SH-SY5Y (cell line): ENCODE measurements around the gene ACADSB.
A peak's percentile ranks its signal among the peaks of the same experiment; 100 is the strongest.

Experiments used
- GATA2 ChIP-seq: IDR thresholded peaks from 2 replicates; pipeline ENCODE4 v1.6.1; 2011; ENCODE audit warnings: mild to moderate bottlenecking, low read depth, low read length
- GATA3 ChIP-seq: IDR thresholded peaks from 2 replicates; pipeline ENCODE4 v1.6.1; 2011; ENCODE audit warnings: low read depth, mild to moderate bottlenecking, low read length, moderate library complexity

Gene ACADSB

DNA sequence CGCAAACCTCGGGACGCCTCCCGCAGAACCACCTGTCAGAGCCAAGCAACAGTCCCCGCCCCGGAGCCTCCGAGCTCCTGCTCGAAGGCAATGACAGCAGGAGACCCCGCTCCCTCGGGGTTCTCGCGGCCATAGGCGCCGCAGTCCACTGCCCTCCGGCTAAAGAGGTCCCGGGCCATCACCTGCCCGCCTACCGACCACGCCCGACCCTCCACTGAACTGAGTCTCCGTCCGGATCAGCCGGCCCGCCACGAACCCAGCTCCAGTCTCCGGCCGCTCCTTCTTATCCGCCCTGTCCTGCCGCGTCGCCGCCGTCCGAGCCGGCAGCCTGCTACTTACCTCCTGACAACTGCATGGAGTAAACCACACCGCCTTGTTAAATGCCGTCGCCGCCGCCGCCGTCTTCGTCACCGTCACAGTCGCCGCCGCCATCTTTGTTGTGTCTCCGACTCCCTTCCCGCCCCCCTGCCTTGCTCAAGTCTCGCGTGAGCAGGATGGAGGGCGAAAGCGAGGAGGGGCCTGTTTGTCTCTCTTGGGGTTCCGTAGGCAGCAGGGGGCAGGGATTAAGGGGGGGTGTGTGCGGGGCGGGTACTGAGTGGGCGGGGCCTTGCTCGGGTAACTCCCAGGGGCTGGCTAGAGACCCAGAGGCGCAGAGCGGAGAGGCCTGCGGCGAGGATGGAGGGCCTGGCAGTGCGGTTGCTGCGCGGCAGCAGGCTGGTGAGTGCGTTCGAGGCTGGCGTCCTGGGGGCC, at the start of gene ACADSB, which contains the start of gene IKZF5:
Gene ACADSB, plus strand, starts transcription at position 652 of the 750 bp plus-strand sequence. Its CDS starts 24 bp downstream, at position 676.
Gene IKZF5, minus strand, starts transcription at position 441 of the 750 bp plus-strand sequence. CDS start 10,170 bp downstream, outside the sequence.
- TF ChIP-seq GATA2 (no peak), GATA3 (no peak)

DNA sequence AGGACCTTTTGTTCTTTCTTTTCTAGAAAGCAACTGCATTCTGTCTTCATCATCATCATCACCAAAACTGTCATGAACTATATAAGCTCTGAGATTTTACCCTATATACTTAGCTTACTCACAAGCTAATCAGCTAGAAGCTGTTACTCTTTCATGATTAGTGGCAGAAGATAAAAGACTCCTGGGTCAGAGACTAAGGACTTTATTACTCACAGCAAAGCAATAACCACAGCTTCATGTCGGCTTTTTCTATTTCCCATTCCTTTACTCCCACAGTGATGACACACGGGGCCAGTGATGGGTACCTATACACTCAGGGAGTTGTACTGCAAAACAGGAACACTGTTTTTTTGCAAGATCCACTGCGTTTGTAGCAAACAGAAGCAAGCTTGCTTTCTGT, 46.4 kb upstream of the ACADSB start:
- TF ChIP-seq GATA2 (no peak), GATA3 (no peak)

GRCh38 chr10:122966879-122967278, 41.9 kb upstream of the ACADSB start:
- TF ChIP-seq GATA2: no peak
- TF ChIP-seq GATA3: no peak

DNA sequence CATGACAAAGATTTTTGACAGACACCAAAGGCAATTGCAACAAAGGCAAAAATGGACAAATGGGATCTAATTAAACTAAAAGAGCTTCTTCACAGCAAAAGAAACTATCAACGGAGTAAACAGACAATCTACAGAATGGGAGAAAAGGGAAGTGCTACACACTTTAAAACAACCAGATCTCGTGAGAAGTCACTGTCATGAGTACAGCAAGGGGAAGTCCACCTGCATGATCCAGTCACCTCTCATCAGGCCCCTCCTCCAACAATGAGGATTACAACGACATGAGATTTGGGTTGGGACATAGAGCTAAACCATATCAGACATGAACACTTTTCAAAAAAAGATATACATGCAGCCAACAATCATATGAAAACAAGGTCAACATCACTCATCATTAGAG, 40.1 kb upstream of the ACADSB start:
- TF ChIP-seq GATA3 (no peak), GATA2 (no peak)

- TF ChIP-seq GATA2 (no peak), GATA3 (no peak)
These were observed 34.8 kb upstream of the ACADSB start for GRCh38 chr10:122974023-122974422.

- no peak for TF ChIP-seq GATA2
- TF ChIP-seq GATA3: no peak
These were observed 34.2 kb upstream of the ACADSB start for GRCh38 chr10:122974543-122975064.

DNA sequence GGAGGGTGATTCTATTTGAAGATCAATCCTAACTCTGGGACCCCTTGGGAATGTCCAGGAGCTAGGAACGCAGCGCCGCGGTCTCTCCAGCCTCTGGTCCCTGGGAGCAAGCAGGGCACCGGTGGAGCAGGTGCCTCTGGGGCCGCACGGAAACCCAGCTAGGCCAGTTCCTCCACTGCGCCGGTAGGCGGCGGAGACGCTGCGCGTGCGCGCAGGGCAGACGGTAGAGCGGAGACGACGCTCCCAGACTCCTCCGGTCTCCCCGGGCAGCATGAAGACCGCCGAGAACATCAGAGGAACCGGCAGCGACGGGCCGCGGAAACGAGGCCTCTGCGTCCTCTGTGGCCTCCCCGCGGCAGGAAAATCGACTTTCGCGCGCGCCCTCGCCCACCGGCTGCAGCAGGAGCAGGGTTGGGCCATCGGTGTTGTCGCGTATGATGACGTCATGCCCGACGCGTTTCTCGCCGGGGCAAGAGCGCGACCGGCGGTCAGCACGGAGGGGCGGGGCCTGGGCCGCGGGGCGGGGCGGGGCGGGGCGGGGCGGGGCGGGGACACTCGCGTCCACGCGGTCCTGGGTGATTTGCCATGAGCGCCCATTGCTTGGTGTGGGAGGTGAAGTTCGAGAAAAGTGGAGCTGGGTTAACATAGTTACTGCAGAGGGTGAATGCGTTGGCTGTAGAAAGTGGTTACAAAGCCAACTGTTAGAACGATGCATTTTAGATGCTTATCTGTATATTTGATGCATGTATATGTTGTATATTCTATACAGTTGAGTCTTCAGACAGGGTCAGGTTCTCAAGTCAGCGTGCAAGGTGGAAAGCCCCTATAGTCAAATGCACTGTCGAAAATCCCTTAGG, 28.4 kb upstream of the ACADSB start, which contains the start of gene PSTK:
Gene PSTK, plus strand, starts transcription at position 193 of the 857 bp plus-strand sequence. Its CDS starts 79 bp downstream, at position 272.
- TF ChIP-seq GATA2 (peak; percentile 67), GATA3 (no peak; the same call in 1 of the 2 replicates)

GRCh38 chr10:122981066-122981464, 27.7 kb upstream of the ACADSB start:
- TF ChIP-seq GATA3 (peak; percentile 68; the same call in 1 of the 2 replicates), GATA2 (no peak)

- TF ChIP-seq GATA3 (no peak), GATA2 (no peak)
These were observed 24.9 kb upstream of the ACADSB start for GRCh38 chr10:122983898-122984297.

GRCh38 chr10:122984708-122985107, 24.1 kb upstream of the ACADSB start:
- no peak for TF ChIP-seq GATA3

GRCh38 chr10:122986335-122986734, 22.5 kb upstream of the ACADSB start:
- no peak for TF ChIP-seq GATA2
- no peak for TF ChIP-seq GATA3

DNA sequence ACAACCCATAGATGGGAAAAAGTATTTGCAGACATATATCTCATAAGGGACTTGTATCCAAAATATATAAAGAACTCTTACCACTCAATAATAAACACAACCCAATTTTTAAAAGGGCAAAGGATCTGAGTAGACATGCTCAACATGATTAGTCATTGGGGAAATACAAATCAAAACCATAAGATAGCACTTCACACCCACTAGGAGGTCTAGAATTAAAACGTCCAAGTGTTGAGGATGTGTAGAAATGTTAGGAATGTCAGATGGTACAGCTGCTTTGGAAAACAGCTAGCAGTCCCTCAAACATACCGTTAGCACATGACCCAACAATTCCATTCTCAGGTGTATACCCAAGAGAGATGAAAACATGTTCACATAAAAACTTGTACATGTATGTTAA, 20.3 kb upstream of the ACADSB start:
- no peak for TF ChIP-seq GATA2
- no peak for TF ChIP-seq GATA3

DNA sequence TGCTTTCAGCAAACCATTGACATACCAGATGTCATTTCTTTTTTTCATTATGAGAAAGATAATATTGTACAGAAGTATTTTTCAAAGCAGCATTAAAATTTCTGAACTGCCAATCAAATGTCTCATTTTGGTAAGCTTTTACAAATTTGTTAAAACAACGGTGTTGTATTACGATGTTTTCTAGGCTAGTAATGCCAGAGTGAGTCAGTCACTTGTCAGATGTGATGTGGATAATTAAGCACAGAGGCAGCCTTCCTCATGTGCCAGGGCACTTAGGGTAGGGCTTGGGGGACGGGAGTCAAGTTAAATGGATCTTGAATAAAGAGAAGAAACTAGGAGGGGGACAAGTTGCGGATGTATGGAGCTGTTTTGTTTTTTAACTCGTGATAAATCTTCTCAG, 18.5 kb upstream of the ACADSB start:
- TF ChIP-seq GATA2 (no peak), GATA3 (no peak)

DNA sequence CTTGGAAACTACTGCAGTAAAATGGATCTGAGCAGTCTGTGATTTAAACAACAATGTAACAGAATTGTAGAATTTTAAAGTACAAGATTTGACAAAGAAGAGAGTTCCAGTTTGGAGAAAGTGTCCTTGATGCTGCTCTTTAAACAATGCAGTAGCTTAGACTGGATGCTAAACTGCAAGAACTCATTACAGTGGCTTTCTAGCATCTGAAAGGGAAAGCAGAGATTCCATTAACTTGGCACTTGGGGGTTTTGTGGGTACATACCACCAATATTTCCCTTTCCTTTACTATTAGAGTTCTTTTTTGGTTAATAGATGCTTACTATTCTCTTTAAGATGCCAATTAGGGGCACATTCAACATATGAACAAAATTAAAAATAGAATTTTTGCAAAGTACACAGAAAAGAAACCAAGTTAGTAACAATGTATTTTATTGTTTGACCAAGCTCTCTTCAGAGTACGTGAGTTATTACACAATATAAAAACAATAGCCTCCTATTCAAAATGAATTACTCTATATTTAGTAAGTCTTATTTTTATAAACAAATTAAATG, 16.7 kb upstream of the ACADSB start:
- no peak for TF ChIP-seq GATA2
- TF ChIP-seq GATA3: no peak

DNA sequence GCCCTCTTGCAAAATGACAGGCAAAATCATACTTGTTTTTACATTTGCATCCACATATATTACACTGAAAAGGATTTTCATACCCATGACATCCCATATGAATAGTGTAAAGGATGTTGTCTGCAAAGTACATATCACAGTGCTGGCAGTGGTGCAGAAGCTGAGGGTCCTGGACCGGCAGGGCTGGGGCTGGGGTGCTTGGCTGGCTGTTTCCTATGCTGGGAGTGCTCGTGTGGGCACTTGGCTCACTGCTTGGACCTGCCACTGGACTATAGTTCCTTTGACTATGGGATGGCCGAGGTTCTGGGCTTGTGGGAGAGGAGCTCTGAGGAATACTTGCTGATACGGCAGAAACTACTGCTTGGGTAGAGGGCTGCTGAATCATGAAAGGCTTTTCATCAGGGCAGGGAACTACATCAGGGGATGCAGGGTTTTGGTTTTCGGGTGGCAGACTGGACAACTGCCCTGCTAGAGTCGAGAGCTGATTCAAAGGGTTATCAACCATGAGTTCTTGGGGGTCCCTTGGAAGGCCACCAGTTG, 14.9 kb upstream of the ACADSB start:
- no peak for TF ChIP-seq GATA2
- TF ChIP-seq GATA3: no peak
